Endothelial cell of umbilical vein (primary cell): Measurements from ENCODE around the gene DVL1.

Experiments used
- CTCF ChIP-seq, 2 donors: IDR thresholded peaks; 1 replicate in 1 of 2; 2 replicates in 1 of 2; pipeline ENCODE4 v1.5.1; 2011; ENCODE audit warnings: low read length in 2 of 2, mild to moderate bottlenecking in 2 of 2, moderate library complexity in 2 of 2, control low read depth in 1 of 2, inconsistent platforms in 1 of 2, low read depth in 1 of 2; ENCODE audit not compliant: insufficient read depth in 1 of 2; ENCODE audit errors: extremely low read depth in 1 of 2
- EZH2 ChIP-seq: IDR thresholded peaks from 2 replicates; pipeline ENCODE4 v1.6.1; 2012; ENCODE audit warnings: borderline replicate concordance, low read depth, mild to moderate bottlenecking, moderate library complexity, low read length, inconsistent platforms; ENCODE audit not compliant: severe bottlenecking
- JUN ChIP-seq: IDR thresholded peaks from 2 replicates; pipeline ENCODE4 v1.6.1; 2011; ENCODE audit warnings: borderline replicate concordance, low read depth; ENCODE audit not compliant: insufficient read length, insufficient read depth
- MAX ChIP-seq: IDR thresholded peaks from 2 replicates; pipeline ENCODE4 v1.6.1; 2011; ENCODE audit not compliant: insufficient read depth, insufficient read length
- MYC ChIP-seq: IDR thresholded peaks from one replicate; pipeline ENCODE4 v1.6.1; 2011; ENCODE audit warnings: mild to moderate bottlenecking, low read depth, low read length
- POLR2A ChIP-seq: IDR thresholded peaks from 2 replicates; pipeline ENCODE4 v1.6.1; 2012; ENCODE audit warnings: low read depth, mild to moderate bottlenecking, control low read depth, low read length
- POLR2AphosphoS5 ChIP-seq: IDR thresholded peaks from 2 replicates; pipeline ENCODE4 v1.6.1; 2012; ENCODE audit warnings: low read depth, mild to moderate bottlenecking, control low read depth, low read length, moderate library complexity; ENCODE audit not compliant: insufficient read depth

GRCh38 chr1:1310476-1311053, 38.7 kb downstream of the DVL1 start:
- TF ChIP-seq POLR2A = no peak
- TF ChIP-seq CTCF (IDR thresholded peaks at IDR 0.05; ENCODE audit: extremely low read depth in 1 of 2, insufficient read depth in 1 of 2, low read depth in 1 of 2, low read length in 2 of 2) = no peak
- TF ChIP-seq MYC = no peak
- no peak for TF ChIP-seq POLR2AphosphoS5
- no peak for TF ChIP-seq EZH2
- TF ChIP-seq MAX = no peak
- TF ChIP-seq JUN = no peak
